ENCODE data around the gene NOL8. TPM values are rescaled to one million over a fixed set of nuclear protein-coding genes. Genes with fewer than 3 reads are reported as not detected.

NOL8 gene
- total RNA-seq, 4 donors from 2014 or later: 20.7 to 52.3 (median 37.2) TPM

- Histone ChIP-seq H3K4me3 (no peak overlapping the region), H3K27me3 (no peaks in the 10 kb centered on the region), H3K27ac (no peak overlapping the region), H3K4me1 (no peaks in the 10 kb centered on the region), H3K9me3 (no peaks in the 10 kb centered on the region), H3K36me3 (peaks cover 35 to 100% (median 60%) of the 10 kb centered on the region in 3 donors)
- DNase-seq: no peak
- no peak for TF ChIP-seq POLR2A (IDR thresholded peaks at IDR 0.05)
- TF ChIP-seq CTCF (IDR thresholded peaks at IDR 0.05): no peak
- 69 to 100% methylated on average over 1 to 2 of the region's 2 CpGs for WGBS, 2 donors
- intact Hi-C loops (cut with DNase I): no loop called here
Measured at GRCh38 chr9:92257327-92257726, 67.8 kb downstream of the NOL8 start.

- peaks cover 45 to 100% (median 69%) of the 10 kb centered on the region in 3 donors for H3K36me3 ChIP-seq
Measured at GRCh38 chr9:92254381-92255337, 70.5 kb downstream of the NOL8 start.

GRCh38 chr9:92253656-92254055, 71.5 kb downstream of the NOL8 start:
- intact Hi-C loops (cut with DNase I): no loop called here
- Histone ChIP-seq H3K4me1 (no peaks in the 10 kb centered on the region), H3K27me3 (no peaks in the 10 kb centered on the region), H3K9me3 (no peaks in the 10 kb centered on the region), H3K4me3 (no peak overlapping the region), H3K36me3 (peaks cover 37 to 100% (median 60%) of the 10 kb centered on the region in 3 donors), H3K27ac (no peak overlapping the region)
- TF ChIP-seq CTCF (IDR thresholded peaks at IDR 0.05) (no peak), POLR2A (IDR thresholded peaks at IDR 0.05) (no peak)
- DNase-seq: no peak
- WGBS, 2 donors: 55 to 65% methylated on average over 4 of the region's 4 CpGs

More at GRCh38 chr9:92254381-92255337, 70.5 kb downstream of the NOL8 start:
- no peak for DNase-seq
- H3K27me3 ChIP-seq: no peaks in the 10 kb centered on the region
- H3K27ac ChIP-seq: no peak overlapping the region
- intact Hi-C loops (cut with DNase I): no loop called here
- H3K9me3 ChIP-seq: no peaks in the 10 kb centered on the region
- H3K4me1 ChIP-seq: no peaks in the 10 kb centered on the region
- no peak for TF ChIP-seq CTCF (IDR thresholded peaks at IDR 0.05)
- no peak for TF ChIP-seq POLR2A (IDR thresholded peaks at IDR 0.05)
- no peak overlapping the region for H3K4me3 ChIP-seq
- WGBS, 2 donors: 81 to 84% methylated on average over 8 to 17 of the region's 19 CpGs

- 93 to 94% methylated on average over 3 of the region's 3 CpGs for WGBS, 2 donors
- H3K27ac ChIP-seq: no peak overlapping the region
- no peak for TF ChIP-seq CTCF (IDR thresholded peaks at IDR 0.05)
- intact Hi-C loops (cut with DNase I): no loop called here
- DNase-seq: no peak
- no peaks in the 10 kb centered on the region for H3K27me3 ChIP-seq
- no peaks in the 10 kb centered on the region for H3K9me3 ChIP-seq
- no peak overlapping the region for H3K4me3 ChIP-seq
- peaks cover 18 to 100% (median 76%) of the 10 kb centered on the region in 3 donors for H3K36me3 ChIP-seq
- H3K4me1 ChIP-seq: no peaks in the 10 kb centered on the region
Measured at GRCh38 chr9:92247981-92248380, 77.2 kb downstream of the NOL8 start.

Small RNA genes within 50 kb of the gene (small RNA-seq; reads per million reads assigned to genes)
- gene MIR3651: 0 reads per million in 4 donors
- 0 to 3.3 (median 0.68) reads per million in 4 donors for gene SNORA84

Other genes with a start within 250 kb of the NOL8 start
- 100 to 1,000 TPM in 1 of 4 donors, 10 to 100 TPM in 3; 91.4 to 107 (median 96.5) TPM for gene SPTLC1, start 209.9 kb downstream of the NOL8 start, total RNA-seq
- gene IARS1, start 31.7 kb downstream of the NOL8 start, total RNA-seq: 100 to 1,000 TPM in 2 of 4 donors, 10 to 100 TPM in 2; 56.8 to 136 (median 91.2) TPM
- 10 to 100 TPM in 1 of 4 donors, 1 to 10 TPM in 3; 6.0 to 10.7 (median 7.5) TPM for gene CENPP, start 603 bp upstream of the NOL8 start, total RNA-seq
- 10 to 100 TPM in 1 of 4 donors, 1 to 10 TPM in 2, under 1 TPM in 1; 0.76 to 23.3 (median 3.1) TPM for gene OGN, start 79.2 kb upstream of the NOL8 start, total RNA-seq
- 10 to 100 TPM in 1 of 4 donors, 1 to 10 TPM in 2, under 1 TPM in 1; 0.11 to 21.9 (median 2.4) TPM for gene OMD, start 99.1 kb upstream of the NOL8 start, total RNA-seq
- gene ASPN, start 157.2 kb upstream of the NOL8 start, total RNA-seq: 1 to 10 TPM in 2 of 4 donors, under 1 TPM in 2; 0.34 to 7.4 (median 1.8) TPM
- 10 to 100 TPM in 1 of 4 donors, 1 to 10 TPM in 2, under 1 TPM in 1; 0.57 to 13.1 (median 3.5) TPM for gene ECM2, start 210.6 kb upstream of the NOL8 start, total RNA-seq